ENCODE results near the gene PTPN1. TPM values are rescaled to one million over a fixed set of nuclear protein-coding genes. Genes with fewer than 3 reads are reported as not detected.

The PTPN1 gene
- total and polyA plus RNA-seq, 2 donors (not counting 3 experiments of a cell fraction or from before 2014, with no cell fraction given): 41.1 to 64.3 TPM

DNA sequence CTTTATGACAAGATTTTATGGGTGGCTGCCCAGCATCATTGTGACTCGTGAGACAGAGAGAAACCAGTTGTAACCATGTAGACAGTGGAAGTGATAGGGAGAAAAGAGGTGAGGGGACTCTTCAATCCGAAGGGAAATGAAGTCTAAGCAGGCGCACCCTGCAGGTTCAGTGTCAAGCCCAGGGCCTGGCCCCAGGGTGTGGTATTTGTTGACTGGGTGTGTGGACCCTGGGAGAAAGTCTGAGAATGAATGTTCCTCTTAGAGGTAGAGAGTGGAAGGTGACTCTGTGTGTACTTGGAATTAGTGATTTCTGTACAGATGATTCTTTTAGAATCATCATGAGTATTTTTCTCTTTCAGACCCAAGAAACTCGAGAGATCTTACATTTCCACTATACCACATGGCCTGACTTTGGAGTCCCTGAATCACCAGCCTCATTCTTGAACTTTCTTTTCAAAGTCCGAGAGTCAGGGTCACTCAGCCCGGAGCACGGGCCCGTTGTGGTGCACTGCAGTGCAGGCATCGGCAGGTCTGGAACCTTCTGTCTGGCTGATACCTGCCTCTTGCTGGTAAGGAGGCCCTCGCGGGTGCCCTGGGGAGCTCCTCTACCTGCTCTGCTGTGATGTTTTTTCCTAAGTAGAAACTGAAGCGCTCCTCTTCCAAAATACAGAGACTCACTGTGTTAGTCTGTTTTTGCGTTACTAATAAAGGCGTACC, 68.0 kb downstream of the PTPN1 start:
- DNase-seq (ENCODE audit: low read depth, low spot score) (no peak), FAIRE-seq (no peak)
- Histone ChIP-seq H3K4me1 (ENCODE audit: control insufficient read depth, extremely low read depth, insufficient read depth, low read length) (peaks cover 7% of the 10 kb centered on the region), H2AFZ (ENCODE audit: low read depth, low read length) (no peak overlapping the region), H3K27me3 (ENCODE audit: control insufficient read depth in 2 of 2, insufficient read depth in 2 of 2, low read length in 2 of 2) (no peaks in the 10 kb centered on the region), H4K20me1 (replicated peaks; ENCODE audit: control insufficient read depth, extremely low read depth, insufficient read depth, low read length) (no peaks in the 10 kb centered on the region), H3K27ac (ENCODE audit: insufficient read depth, low read depth, low read length) (no peak overlapping the region), H3K36me3 (ENCODE audit: control insufficient read depth in 2 of 2, extremely low read depth in 1 of 2, insufficient read depth in 2 of 2, low read length in 2 of 2) (peaks cover 43 to 59% of the 10 kb centered on the region in 2 experiments), H3K4me2 (ENCODE audit: insufficient read depth, low read length) (no peak overlapping the region), H3K9me1 (replicated peaks; ENCODE audit: control insufficient read depth, extremely low read depth, insufficient read depth, low read length) (no peaks in the 10 kb centered on the region), H3K9me3 (replicated peaks; ENCODE audit: control insufficient read depth, insufficient read depth, low read length) (no peaks in the 10 kb centered on the region), H3K9ac (replicated peaks; ENCODE audit: extremely low read depth, insufficient read depth, low read length) (no peak overlapping the region), H3K79me2 (ENCODE audit: control insufficient read depth, insufficient read depth, low read length) (peaks cover 28% of the 10 kb centered on the region), H3K4me3 (replicated peaks in 1 of 3; ENCODE audit: insufficient read depth in 1 of 3, low read depth in 1 of 3, low read length in 3 of 3) (no peak overlapping the region)
- intact Hi-C loops (cut with micrococcal nuclease): no loop called here
- POLR2A ChIA-PET: no interaction called here
- no TSS peak for BruUV-seq (replicated peaks)
- TF ChIP-seq POLR2AphosphoS5 (IDR thresholded peaks at IDR 0.05; ENCODE audit: insufficient read depth, low read depth, low read length) (no peak), EZH2 (IDR thresholded peaks at IDR 0.05; ENCODE audit: borderline replicate concordance, low read depth, low read length, severe bottlenecking) (no peak), MYC (IDR thresholded peaks at IDR 0.05; ENCODE audit: low read depth, low read length) (no peak), POLR2A (IDR thresholded peaks at IDR 0.05; ENCODE audit: low read depth, low read length) (no peak), GATA2 (IDR thresholded peaks at IDR 0.05; ENCODE audit: insufficient read depth, insufficient read length, low read depth, low read length) (no peak), JUN (IDR thresholded peaks at IDR 0.05; ENCODE audit: borderline replicate concordance, insufficient read depth, insufficient read length, low read depth) (no peak), FOS (IDR thresholded peaks at IDR 0.05; ENCODE audit: borderline replicate concordance, insufficient read depth, low read length) (no peak)
- TF ChIP-seq, protein P1, sequence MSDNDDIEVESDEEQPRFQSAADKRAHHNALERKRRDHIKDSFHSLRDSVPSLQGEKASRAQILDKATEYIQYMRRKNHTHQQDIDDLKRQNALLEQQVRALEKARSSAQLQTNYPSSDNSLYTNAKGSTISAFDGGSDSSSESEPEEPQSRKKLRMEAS (IDR thresholded peaks at IDR 0.05; ENCODE audit: insufficient read depth, insufficient read length): no peak
- TF ChIP-seq, protein P2, sequence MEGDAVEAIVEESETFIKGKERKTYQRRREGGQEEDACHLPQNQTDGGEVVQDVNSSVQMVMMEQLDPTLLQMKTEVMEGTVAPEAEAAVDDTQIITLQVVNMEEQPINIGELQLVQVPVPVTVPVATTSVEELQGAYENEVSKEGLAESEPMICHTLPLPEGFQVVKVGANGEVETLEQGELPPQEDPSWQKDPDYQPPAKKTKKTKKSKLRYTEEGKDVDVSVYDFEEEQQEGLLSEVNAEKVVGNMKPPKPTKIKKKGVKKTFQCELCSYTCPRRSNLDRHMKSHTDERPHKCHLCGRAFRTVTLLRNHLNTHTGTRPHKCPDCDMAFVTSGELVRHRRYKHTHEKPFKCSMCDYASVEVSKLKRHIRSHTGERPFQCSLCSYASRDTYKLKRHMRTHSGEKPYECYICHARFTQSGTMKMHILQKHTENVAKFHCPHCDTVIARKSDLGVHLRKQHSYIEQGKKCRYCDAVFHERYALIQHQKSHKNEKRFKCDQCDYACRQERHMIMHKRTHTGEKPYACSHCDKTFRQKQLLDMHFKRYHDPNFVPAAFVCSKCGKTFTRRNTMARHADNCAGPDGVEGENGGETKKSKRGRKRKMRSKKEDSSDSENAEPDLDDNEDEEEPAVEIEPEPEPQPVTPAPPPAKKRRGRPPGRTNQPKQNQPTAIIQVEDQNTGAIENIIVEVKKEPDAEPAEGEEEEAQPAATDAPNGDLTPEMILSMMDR (IDR thresholded peaks at IDR 0.05; ENCODE audit: extremely low read depth in 1 of 2, insufficient read depth in 1 of 2, low read depth in 1 of 2, low read length in 2 of 2): no peak
- dilution Hi-C loops (cut with MboI; ENCODE audit: extremely low pct_ligation_motif_present, low sequenced_read_pairs): no loop called here
- CTCF ChIA-PET: interaction anchor here (0.9 to 3.5 kb wide), 7 partner anchors 67 to 390 kb away, joined by 3 to 22 read pairs (median 7); partner anchors contain the start of gene CEBPB

All from endothelial cell of umbilical vein (primary cell).